Measurements from ENCODE around the gene ACKR4.

DNA sequence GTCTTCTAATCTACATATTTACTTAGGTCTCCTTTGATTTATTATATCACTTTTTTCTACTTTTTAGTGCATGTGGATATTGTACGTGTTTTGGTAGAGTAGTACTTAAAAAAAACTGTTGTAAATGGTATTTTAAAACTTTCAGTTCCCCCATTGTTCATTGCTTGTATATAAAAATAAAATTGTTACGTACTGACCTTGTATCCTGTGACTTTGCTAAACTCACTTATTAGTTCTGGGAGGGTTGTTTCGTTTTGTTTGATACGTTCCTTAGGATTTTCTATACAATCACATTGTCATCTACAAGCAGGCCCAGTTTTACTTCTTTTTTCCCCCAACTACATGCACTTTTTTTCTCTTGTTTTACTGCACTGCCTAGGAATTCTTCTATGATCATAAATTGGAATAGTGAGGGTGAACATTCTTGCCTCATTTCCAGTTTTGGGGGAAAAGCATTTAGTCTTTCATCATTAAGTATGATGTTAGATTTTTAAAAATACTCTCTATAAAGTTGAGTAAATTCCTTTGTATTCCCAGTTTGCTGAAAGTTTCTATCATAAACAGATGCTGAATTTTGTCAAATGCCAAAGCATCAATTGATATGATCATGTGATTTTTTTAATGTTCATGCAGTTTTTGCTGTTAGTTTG lies 33.5 kb upstream of the ACKR4 start:
- no peak for TF ChIP-seq CTCF (IDR thresholded peaks at IDR 0.05; ENCODE audit: control extremely low read depth in 1 of 3, insufficient read depth in 1 of 3, low read depth in 1 of 3, low read length in 3 of 3)
- TF ChIP-seq SP1 (IDR thresholded peaks at IDR 0.05; ENCODE audit: low read depth, low read length), result no peak
- TF ChIP-seq EZH2 (IDR thresholded peaks at IDR 0.05; ENCODE audit: low read depth, low read length, severe bottlenecking), result no peak
- no peak for TF ChIP-seq MAFK (IDR thresholded peaks at IDR 0.05; ENCODE audit: low read depth, low read length)
- TF ChIP-seq POLR2AphosphoS5 (IDR thresholded peaks at IDR 0.05; ENCODE audit: low read depth, low read length), result no peak
- TF ChIP-seq YY1 (IDR thresholded peaks at IDR 0.05; ENCODE audit: low read depth, low read length), result no peak
